ENCODE measurements around the gene ZNF548.

DNA sequence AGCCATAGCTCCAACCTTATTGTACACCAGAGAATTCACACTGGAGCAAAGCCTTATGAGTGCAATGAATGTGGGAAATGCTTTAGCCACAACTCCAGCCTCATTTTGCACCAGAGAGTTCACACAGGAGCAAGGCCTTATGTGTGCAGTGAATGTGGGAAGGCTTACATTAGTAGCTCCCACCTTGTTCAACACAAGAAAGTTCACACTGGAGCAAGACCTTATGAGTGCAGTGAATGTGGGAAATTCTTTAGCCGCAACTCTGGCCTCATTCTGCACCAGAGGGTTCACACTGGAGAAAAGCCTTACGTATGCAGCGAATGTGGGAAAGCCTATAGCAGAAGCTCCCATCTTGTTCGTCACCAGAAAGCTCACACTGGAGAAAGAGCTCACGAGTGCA, 32.2 kb upstream of the ZNF548 start:
- TF ChIP-seq CTCF (IDR thresholded peaks at IDR 0.05; ENCODE audit: insufficient read depth, low read depth, low read length), result no peak
- no peak for TF ChIP-seq EZH2 (IDR thresholded peaks at IDR 0.05; ENCODE audit: insufficient read depth, low read length)

Measured in astrocyte (in vitro differentiated cells and primary cell).